K562 (cell line): ENCODE measurements around the gene FANCI. TPM values are rescaled to one million over a fixed set of nuclear protein-coding genes. Genes with fewer than 3 reads are reported as not detected.

ENCODE experiments used
- ARID4B ChIP-seq: sonication (generic); formaldehyde crosslinking; IDR thresholded peaks from 2 replicates; pipeline ENCODE4 v1.8.0; 2022; ENCODE audit warnings: mild to moderate bottlenecking, missing genetic modification reagents
- CXXC5 ChIP-seq: fragments of 250-450 bp; sonication (Bioruptor Pico); IDR thresholded peaks from 2 replicates; pipeline ENCODE4 v1.8.0; 2022; ENCODE audit warnings: inconsistent platforms, mild to moderate bottlenecking, moderate library complexity
- GTF2B ChIP-seq: IDR thresholded peaks from 2 replicates; pipeline ENCODE4 v1.6.1; 2011; ENCODE audit not compliant: insufficient read length; ENCODE audit errors: extremely low read depth
- MNT ChIP-seq, 2 experiments: fragments of 450-650 bp; conservative IDR thresholded peaks; 2 replicates each; pipeline ENCODE4 v1.6.1; 2017; ENCODE audit warnings: mild to moderate bottlenecking in 2 of 2, moderate library complexity in 2 of 2
- NFATC3 ChIP-seq: fragments of 450-650 bp; IDR thresholded peaks from 2 replicates; pipeline ENCODE4 v1.6.1; 2017; ENCODE audit warnings: mild to moderate bottlenecking
- SMC3 ChIP-seq: conservative IDR thresholded peaks from 2 replicates; pipeline ENCODE4 v1.6.1; 2011; ENCODE audit warnings: low read depth, low read length, improper control_type of control experiment; ENCODE audit not compliant: insufficient read depth
- TFAP4 ChIP-seq: sonication (generic); formaldehyde crosslinking; IDR thresholded peaks from 2 replicates; pipeline ENCODE4 v1.8.0; 2022; ENCODE audit warnings: missing genetic modification reagents, mild to moderate bottlenecking, moderate library complexity, borderline replicate concordance
- TRIM28 ChIP-seq: fragments of 450-650 bp; IDR thresholded peaks from 2 replicates; pipeline ENCODE4 v1.6.1; 2017
- XRCC5 ChIP-seq: fragments of 200-400 bp; formaldehyde crosslinking; IDR thresholded peaks from 2 replicates; pipeline ENCODE4 v1.6.1; 2017; ENCODE audit warnings: low read depth, mild to moderate bottlenecking, low read length
- ZNF639 ChIP-seq, 2 experiments: fragments of 200-800 bp in 1 of 2; sonication (Bioruptor generic) in 1 of 2; sonication (generic) in 1 of 2; formaldehyde crosslinking in 1 of 2; IDR thresholded peaks in 1 of 2; conservative IDR thresholded peaks in 1 of 2; 2 replicates each; pipeline versions ENCODE4 v1.5.0 to v1.6.1; 2016 to 2020; ENCODE audit warnings: missing compliant biosample characterization in 1 of 2, missing genetic modification characterization in 1 of 2, missing genetic modification reagents in 1 of 2
- polyA plus RNA-seq, 8 experiments: library from polyadenylated mRNA; depleted of rRNA in 4 of 8; stranded (reverse) in 5 of 8; unstranded in 3 of 8; fragments of >200 nt; fragmentation: Nextera tagmentation in 2 of 8; fragmentation: Illumina TruSeq in 1 of 8; extraction: Ambion mirVana in 2 of 8; extraction: Trizol in 1 of 8; gene quantifications; 2 replicates each; pipeline versions ENCODE4 v1.2.1 to v1.2.3, GENCODE V29; 2011 to 2014; ENCODE audit warnings: inconsistent platforms in 1 of 8, missing spikeins in 1 of 8
- total RNA-seq, 7 experiments: library from RNA; depleted of rRNA in 6 of 7; stranded (reverse); fragments of >200 nt in 6 of 7; fragmentation: Illumina TruSeq in 2 of 7; extraction: Trizol in 2 of 7; gene quantifications; 2 replicates each; pipeline versions ENCODE4 v1.2.1 to v1.2.3, GENCODE V29; 2011 to 2021; ENCODE audit warnings: low replicate concordance in 1 of 7

The FANCI gene
- total and polyA plus RNA-seq, 9 of the 15 experiments (the other 6 are each of a cell fraction or from before 2014, with no cell fraction given) = 72.1 to 165 (median 131) TPM

- TF ChIP-seq ZNF639 (CRISPR knock-in tag; conservative IDR thresholded peaks at IDR 0.05 in 1 of 2, IDR thresholded peaks at IDR 0.05 in 1 of 2) (peak in 1 of 2 experiments; percentile 79; a peak in 1 of 4 replicates), CXXC5 (peak; percentile 23), XRCC5 (no peak), MNT (conservative IDR thresholded peaks at IDR 0.05) (peak in 1 of 2 experiments; percentile 58; a peak in 2 of 4 replicates), NFATC3 (no peak), ARID4B (CRISPR knock-in tag) (peak; percentile 85; the same call in 1 of the 2 replicates), TRIM28 (no peak), SMC3 (no peak), GTF2B (no peak), TFAP4 (CRISPR knock-in tag) (peak; percentile 61; the same call in 1 of the 2 replicates)
Observed at GRCh38 chr15:89361451-89362202, 117.8 kb downstream of the FANCI start (continued).
